Activated CD4-positive, alpha-beta T cell treated with anti-CD3 and anti-CD28 coated beads for 1 hour (primary cell): Measurements from ENCODE around the gene NXT1.

Experiments
- DNase-seq: peaks from one replicate; pipeline ENCODE4 v3.0.0-alpha.2; 2020

NXT1 gene

DNA sequence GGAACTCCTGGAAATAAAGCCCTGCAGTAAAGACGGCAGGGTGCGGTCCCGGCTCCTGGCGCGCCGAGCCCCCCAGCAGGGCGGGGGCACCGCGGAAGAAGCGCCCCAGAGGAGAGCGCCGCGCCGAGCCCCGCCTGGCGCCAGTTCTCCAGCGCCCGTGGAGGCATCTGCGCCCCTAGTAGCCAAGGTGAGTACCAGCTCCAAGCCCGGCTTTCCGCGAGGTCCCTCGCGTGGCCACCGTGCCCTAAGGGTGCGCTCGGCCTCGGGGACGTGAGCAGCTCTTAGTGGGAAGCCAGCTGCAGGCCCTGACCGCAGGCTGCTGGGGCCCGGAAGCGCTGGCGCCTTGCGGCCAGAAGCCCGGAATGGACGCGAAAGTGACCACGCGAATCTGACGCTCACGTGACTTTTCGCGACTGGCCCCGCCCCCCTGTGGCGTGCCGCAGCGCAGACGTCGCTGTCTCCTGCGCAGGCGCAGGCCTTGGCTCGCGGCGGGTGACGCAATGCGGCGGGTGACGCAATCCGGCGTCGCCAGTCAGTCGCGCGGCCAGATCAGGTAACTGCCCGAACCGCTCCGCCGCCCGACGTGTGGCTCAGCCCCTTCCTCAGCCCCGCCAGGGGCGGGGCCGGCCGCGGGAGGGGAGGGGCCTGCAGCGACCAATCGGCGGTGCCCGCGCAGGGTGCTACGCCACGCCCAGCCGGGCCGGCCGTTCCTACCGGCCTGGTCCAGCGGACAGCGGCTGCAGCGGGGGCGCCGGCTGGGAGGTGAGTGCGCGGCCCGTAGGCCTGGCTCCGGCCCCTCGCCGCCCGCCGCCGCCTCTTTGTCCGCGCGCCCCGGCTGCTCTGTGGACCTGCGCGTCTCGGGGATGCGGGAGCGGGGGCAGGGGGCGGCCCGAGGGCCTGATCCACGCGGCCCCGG, 11.1 kb downstream of the NXT1 start, which contains the start of gene GZF1:
Gene GZF1 (plus strand): TSS at position 707 of the 916 bp plus-strand sequence. CDS start 2,202 bp downstream, outside the sequence.
- DNase-seq: peak; percentile 98

GRCh38 chr20:23362392-23363256, 12.0 kb downstream of the NXT1 start:
- DNase-seq: no peak

GRCh38 chr20:23363257-23363649, 12.7 kb downstream of the NXT1 start:
- DNase-seq: no peak

DNA sequence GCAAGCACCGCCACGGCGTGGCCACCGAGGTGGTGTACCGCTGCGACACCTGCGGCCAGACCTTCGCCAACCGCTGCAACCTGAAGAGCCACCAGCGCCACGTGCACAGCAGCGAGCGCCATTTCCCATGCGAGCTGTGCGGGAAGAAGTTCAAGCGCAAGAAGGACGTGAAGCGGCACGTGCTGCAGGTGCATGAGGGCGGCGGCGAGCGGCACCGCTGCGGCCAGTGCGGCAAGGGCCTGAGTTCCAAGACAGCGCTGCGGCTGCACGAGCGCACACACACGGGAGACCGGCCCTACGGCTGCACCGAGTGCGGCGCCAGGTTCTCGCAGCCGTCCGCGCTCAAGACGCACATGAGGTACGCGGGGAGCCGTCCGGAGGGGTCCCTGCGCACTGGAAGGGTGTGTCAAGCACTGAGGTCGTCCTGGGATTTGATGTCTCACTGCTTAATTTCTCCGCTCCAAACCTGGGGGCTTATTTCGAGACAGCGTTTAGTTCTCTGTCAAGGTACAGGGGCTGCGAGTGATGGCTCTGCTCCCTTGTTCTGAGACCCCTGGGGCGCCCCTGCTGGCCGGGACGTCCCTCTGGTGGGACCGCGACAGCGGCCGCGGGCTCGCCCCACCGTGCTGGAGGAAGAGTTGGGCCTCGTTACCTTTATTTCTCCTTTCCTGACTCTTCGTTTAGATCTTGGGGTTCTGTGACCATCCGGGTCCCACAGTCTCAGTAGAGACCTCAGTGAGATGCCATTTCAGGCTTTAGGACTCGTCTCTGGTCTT, 15.0 kb downstream of the NXT1 start:
- DNase-seq: no peak

DNA sequence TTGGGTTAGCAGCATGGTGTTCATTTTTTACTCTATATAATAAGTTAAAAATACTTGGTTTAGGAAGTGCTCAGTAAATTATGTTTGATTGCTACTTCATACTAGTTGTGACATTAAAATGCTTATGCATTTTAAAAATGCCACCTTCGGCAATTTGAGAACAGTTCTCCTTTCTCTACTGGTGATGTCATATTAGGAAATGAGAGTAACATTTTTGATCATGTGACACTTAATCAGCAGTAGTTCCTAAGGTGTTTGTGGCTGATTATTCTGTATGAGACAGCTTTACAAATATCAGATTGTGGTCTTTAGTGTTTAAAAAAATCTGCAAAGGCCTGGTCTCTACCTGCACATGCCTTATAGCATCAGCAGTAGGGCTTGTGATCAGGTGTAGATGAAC, 15.8 kb downstream of the NXT1 start:
- DNase-seq: no peak

- DNase-seq: no peak
Measured at GRCh38 chr20:23367770-23368169, 17.2 kb downstream of the NXT1 start.

DNA sequence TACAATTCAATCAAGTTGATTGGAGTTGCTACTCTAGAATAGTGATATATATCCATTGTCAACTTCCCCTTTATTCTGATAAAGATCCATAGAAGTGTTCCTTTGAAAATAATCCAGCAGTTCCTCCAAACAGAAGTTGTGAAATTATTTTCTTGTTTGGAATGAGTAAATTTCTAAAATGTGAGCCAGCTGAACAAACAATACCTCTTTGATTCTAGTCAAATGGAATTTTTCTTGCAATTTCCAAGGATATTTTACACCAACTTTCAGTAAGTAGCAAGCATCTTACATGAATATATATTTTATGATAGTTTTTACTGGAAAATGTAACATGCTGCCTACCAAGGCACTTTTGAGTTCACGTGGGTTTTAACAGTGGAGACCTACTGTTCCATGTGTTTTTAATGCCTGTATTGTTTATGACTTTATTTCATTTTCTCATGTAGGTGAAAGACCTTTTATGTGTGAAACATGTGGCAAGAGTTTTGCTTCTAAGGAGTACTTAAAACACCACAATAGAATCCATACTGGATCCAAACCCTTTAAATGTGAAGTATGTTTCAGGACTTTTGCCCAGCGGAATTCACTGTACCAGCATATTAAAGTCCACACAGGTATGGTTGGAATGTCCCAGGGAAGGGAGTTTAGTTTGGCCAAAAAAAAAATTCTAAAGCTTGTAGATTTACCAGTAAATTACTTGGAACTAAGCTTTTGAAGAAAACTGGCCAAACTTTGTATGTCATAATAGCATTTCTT, 17.9 kb downstream of the NXT1 start:
- no peak for DNase-seq

GRCh38 chr20:23369072-23369823, 18.7 kb downstream of the NXT1 start:
- DNase-seq: no peak

- DNase-seq: no peak
Measured at GRCh38 chr20:23370274-23370673, 19.7 kb downstream of the NXT1 start.

DNA sequence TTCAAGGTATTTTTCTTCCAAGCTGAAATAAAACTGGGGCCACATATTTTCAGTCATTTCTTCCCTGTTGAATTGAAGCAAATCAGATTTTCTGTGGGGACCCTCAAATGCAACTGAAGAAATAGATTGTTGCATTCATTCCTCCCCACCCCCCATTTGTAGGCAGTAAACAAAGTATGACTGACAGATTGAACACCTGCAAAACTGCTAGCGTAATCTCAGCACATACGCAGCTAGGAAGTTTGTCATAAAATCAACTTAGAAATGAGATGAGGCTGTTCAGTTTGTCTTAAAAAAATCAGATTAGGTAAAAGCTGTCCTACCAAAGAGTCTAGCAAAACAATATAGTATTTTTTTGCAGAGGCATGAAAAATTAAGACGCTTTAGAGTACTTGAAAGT, 20.3 kb downstream of the NXT1 start:
- DNase-seq: no peak

GRCh38 chr20:23371496-23371895, 20.9 kb downstream of the NXT1 start:
- DNase-seq: no peak

DNA sequence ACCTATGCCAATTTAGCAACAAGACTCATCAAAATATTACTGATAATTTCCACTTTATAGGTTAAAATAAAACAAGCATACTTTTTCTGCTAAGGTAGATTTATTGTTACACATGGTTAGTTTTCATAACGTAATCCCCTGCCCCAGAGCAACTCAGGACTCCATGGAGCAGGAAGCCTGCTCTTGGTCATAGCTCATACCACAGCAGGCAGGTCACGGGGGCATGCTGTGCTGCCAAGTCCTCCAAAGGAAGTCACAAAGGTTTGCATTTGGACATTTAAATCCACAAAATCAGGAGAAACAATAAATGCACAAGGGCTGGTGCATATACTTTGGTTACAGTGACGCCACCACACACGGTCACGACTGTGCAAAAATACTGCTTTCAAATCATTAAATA, 23.9 kb downstream of the NXT1 start:
- DNase-seq: no peak

GRCh38 chr20:23375827-23376226, 25.2 kb downstream of the NXT1 start:
- DNase-seq: no peak

DNA sequence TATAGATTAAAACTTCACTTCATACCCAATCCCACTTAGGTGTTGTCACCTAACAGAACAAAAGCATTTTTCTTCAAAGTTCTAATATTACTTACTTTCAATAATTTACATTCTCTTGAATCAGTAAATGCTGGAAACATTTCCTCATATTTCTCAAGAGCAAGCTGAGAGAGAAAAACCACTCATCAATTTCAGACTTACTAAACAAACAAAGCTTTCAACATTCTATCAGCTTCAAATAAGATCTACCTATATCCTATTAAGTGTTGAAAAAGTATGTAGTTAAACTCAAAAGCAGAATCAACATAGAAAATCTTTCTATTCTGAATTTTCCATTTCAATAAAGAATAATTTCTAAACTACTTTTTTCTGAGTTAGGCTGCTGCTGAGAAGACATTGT, 29.2 kb downstream of the NXT1 start:
- DNase-seq: no peak

DNA sequence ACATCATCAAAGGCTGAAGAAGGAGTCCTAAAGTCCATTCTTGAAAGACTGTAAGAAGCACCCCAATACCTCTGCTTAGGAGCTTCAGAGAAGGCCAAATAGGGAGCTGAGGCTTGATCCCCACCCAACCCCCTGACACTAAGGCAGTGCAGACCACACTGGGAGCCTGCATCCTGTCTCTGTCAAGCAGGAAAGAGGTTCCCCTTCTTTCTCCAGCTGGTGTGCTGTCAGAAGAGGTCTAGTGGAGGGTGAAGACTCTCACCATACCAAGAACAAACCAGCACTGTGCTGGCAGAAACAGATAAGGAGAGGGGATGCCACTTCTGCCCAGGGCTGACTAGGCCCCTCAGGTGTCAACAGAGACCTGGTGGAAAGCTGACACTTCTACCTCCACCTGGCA, 31.3 kb downstream of the NXT1 start:
- no peak for DNase-seq

- DNase-seq: no peak
Measured at GRCh38 chr20:23386304-23387117, 35.9 kb downstream of the NXT1 start.

GRCh38 chr20:23387118-23387443, 36.5 kb downstream of the NXT1 start:
- no peak for DNase-seq

DNA sequence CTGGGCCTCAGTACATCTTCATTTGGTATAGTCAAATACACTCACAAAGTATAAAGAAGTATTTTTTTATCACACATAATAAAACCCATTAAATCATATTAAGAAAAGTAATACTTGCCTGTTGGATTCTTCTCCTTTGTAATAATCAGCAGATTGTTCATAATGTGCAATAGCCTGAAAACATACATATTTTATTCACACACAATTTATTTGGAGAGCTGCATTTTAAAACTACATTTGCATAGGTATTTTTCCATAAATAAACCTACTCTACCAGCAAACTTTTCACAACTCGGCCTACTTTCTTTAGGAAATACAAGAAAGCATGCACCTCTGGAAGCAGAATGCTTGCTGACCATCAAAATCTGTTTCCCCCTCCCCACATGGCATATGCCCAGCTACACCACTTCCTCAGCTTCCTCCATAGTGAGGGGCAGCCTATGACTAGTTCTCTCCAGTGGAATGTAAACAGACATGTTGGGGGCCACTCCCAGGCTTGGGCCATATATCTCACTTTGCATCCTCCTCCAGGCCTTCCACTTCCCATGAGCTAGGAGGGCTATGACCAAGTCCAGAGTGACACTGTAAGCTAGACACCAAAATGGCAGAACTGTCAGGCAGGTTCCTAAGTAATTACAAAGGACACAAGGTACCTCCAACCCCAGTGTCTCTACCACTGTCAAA, 39.6 kb downstream of the NXT1 start:
- DNase-seq: no peak

DNA sequence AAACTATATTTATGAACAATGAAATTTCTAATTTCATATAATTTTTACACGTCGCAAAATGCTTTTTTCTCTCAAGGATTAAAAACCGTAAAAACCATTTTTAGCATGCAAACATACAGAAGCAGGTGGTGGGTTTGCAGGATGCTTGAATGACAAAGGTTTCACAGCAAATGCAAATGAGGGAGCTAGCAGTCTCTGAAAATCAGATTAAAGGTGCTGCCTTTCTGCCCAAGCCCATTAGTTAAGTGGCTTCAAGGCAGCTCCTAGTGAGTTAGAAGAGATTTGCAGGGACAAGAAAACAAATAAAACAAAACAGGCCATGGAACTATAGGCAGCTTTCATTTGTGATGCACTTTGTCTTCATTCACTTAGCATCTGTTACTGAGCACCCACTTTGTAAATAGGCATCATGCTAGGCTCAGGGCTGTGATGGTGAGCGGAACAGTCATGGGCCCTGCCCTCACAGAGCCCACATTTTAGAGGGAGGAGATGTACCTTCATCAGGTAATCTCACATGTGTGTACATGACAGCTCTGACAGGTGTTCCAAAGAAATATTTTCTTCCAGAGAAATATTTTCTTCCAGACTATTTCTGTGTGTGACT, 41.2 kb downstream of the NXT1 start:
- no peak for DNase-seq
